ENCODE measurements around the gene FADD. TPM values are rescaled to one million over a fixed set of nuclear protein-coding genes. Genes with fewer than 3 reads are reported as not detected.

Gene FADD
- polyA plus RNA-seq, 1 donor (not counting 4 experiments of a cell fraction or from before 2014, with no cell fraction given), result 33.7 TPM

DNA sequence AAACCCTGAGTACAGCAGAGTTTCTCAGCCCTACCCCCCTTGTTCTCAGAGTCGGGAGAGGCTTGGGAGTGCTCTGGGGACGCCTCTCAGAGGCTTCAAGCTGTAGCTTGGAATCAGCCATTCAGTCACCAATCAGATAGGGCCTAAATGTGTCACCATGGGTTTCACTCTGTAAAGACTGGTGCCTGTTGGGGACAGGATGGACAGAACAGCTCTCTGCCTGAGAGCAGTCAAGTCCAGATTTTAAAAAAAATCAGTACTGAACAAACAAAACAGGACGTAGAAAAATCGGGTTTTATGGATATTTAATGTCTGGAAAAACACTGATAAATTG lies 1.3 kb downstream of the FADD start:
- H3K79me2 ChIP-seq (ENCODE audit: control insufficient read depth, insufficient read depth, low read length), result peaks cover 40% of the 10 kb centered on the region
- peak overlapping the region; percentile 72 to 88 (median 74) for H3K4me3 ChIP-seq (ENCODE audit: control insufficient read depth in 2 of 3, extremely low read depth in 1 of 3, insufficient read depth in 2 of 3, low read depth in 1 of 3, low read length in 3 of 3)
- H2AFZ ChIP-seq (ENCODE audit: control insufficient read depth, low read length), result no peak overlapping the region
- H3K9me3 ChIP-seq (ENCODE audit: control insufficient read depth, low read depth, low read length), result no peaks in the 10 kb centered on the region
- no peak for TF ChIP-seq EZH2 (IDR thresholded peaks at IDR 0.05; ENCODE audit: low read length)
- TF ChIP-seq, protein P1, sequence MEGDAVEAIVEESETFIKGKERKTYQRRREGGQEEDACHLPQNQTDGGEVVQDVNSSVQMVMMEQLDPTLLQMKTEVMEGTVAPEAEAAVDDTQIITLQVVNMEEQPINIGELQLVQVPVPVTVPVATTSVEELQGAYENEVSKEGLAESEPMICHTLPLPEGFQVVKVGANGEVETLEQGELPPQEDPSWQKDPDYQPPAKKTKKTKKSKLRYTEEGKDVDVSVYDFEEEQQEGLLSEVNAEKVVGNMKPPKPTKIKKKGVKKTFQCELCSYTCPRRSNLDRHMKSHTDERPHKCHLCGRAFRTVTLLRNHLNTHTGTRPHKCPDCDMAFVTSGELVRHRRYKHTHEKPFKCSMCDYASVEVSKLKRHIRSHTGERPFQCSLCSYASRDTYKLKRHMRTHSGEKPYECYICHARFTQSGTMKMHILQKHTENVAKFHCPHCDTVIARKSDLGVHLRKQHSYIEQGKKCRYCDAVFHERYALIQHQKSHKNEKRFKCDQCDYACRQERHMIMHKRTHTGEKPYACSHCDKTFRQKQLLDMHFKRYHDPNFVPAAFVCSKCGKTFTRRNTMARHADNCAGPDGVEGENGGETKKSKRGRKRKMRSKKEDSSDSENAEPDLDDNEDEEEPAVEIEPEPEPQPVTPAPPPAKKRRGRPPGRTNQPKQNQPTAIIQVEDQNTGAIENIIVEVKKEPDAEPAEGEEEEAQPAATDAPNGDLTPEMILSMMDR (optimal IDR thresholded peaks at IDR 0.05 in 1 of 3, IDR thresholded peaks at IDR 0.05 in 1 of 3, conservative IDR thresholded peaks at IDR 0.05 in 1 of 3; ENCODE audit: extremely low read depth in 1 of 3, insufficient read depth in 2 of 3, low read length in 3 of 3), result no peak
- DNase-seq (ENCODE audit: low read depth, low spot score), result no peak
- peaks cover 21% of the 10 kb centered on the region for H3K4me1 ChIP-seq (ENCODE audit: control insufficient read depth, extremely low read depth, insufficient read depth, low read length)
- peaks cover 4% of the 10 kb centered on the region for H3K9me1 ChIP-seq (ENCODE audit: control insufficient read depth, extremely low read depth, insufficient read depth, low read length)
- H3K4me2 ChIP-seq (ENCODE audit: control insufficient read depth, extremely low read depth, insufficient read depth, low read depth, low read length), result peak overlapping the region; percentile 71
- H3K27me3 ChIP-seq (ENCODE audit: control insufficient read depth, extremely low read depth, insufficient read depth, low read length), result no peaks in the 10 kb centered on the region
- H4K20me1 ChIP-seq (ENCODE audit: control insufficient read depth, extremely low read depth, insufficient read depth, low read length), result peaks cover 23% of the 10 kb centered on the region
- H3K9ac ChIP-seq (ENCODE audit: control insufficient read depth, extremely low read depth, insufficient read depth, low read length), result peak overlapping the region; percentile 88
- dilution Hi-C loops (cut with MboI; ENCODE audit: extremely low pct_ligation_motif_present, low sequenced_read_pairs), result no loop called here
- peaks cover 12 to 26% of the 10 kb centered on the region in 2 experiments for H3K36me3 ChIP-seq (ENCODE audit: control insufficient read depth in 2 of 2, extremely low read depth in 1 of 2, insufficient read depth in 2 of 2, low read length in 2 of 2)
- no peak for FAIRE-seq
- peak overlapping the region; percentile 88 for H3K27ac ChIP-seq (ENCODE audit: control insufficient read depth, insufficient read depth, low read length)

DNA sequence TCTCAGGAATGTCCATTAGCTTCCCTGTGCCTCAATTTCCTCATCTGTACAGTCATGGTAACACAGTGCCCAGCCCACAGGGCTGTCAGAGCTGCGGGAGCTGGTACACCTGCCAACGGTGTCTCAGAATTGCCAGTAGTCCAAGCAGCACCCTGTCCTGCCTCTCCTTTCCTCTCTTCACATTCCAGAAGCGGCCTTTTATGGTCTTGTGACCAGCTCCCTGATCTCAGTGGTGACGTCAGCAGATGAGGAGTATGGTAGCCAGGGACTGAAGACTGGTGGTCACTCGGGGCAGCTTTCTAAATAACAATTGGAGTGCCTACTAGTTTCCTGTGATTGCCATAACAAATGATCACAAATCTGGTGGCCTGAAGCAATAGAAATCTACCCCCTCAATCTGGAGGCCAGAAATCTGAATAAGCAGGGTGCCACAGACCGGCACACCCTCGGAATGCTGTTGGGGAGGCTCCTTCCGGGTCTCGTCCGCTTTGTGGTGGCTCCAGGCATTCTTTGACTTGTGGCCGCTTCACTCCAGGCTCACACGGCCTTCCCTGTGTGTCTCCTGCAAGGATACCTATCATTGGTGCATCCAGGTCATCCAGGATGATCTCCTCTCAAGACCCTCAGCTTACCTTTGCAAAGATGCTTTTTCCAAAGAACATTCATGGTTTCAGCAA lies 2.1 kb downstream of the FADD start:
- peaks cover 23% of the 10 kb centered on the region for H4K20me1 ChIP-seq (ENCODE audit: control insufficient read depth, extremely low read depth, insufficient read depth, low read length)
- H3K36me3 ChIP-seq (ENCODE audit: control insufficient read depth in 2 of 2, extremely low read depth in 1 of 2, insufficient read depth in 2 of 2, low read length in 2 of 2), result peaks cover 12 to 26% of the 10 kb centered on the region in 2 experiments
- no peak overlapping the region for H2AFZ ChIP-seq (ENCODE audit: control insufficient read depth, low read length)
- no peaks in the 10 kb centered on the region for H3K9me3 ChIP-seq (ENCODE audit: control insufficient read depth, low read depth, low read length)
- peak overlapping the region in 1 of 3 experiments; percentile 88 for H3K4me3 ChIP-seq (ENCODE audit: control insufficient read depth in 2 of 3, extremely low read depth in 1 of 3, insufficient read depth in 2 of 3, low read depth in 1 of 3, low read length in 3 of 3)
- FAIRE-seq (no peak), DNase-seq (ENCODE audit: low read depth, low spot score) (no peak)
- H3K4me2 ChIP-seq (ENCODE audit: control insufficient read depth, extremely low read depth, insufficient read depth, low read depth, low read length), result peak overlapping the region; percentile 71
- peak overlapping the region; percentile 18 for H3K9ac ChIP-seq (ENCODE audit: control insufficient read depth, extremely low read depth, insufficient read depth, low read length)
- H3K79me2 ChIP-seq (ENCODE audit: control insufficient read depth, insufficient read depth, low read length), result peaks cover 40% of the 10 kb centered on the region
- peak overlapping the region; percentile 88 for H3K27ac ChIP-seq (ENCODE audit: control insufficient read depth, insufficient read depth, low read length)
- TF ChIP-seq, protein P1 (optimal IDR thresholded peaks at IDR 0.05 in 1 of 3, IDR thresholded peaks at IDR 0.05 in 1 of 3, conservative IDR thresholded peaks at IDR 0.05 in 1 of 3; ENCODE audit: extremely low read depth in 1 of 3, insufficient read depth in 2 of 3, low read length in 3 of 3), result no peak
- TF ChIP-seq EZH2 (IDR thresholded peaks at IDR 0.05; ENCODE audit: low read length), result no peak
- peaks cover 20% of the 10 kb centered on the region for H3K4me1 ChIP-seq (ENCODE audit: control insufficient read depth, extremely low read depth, insufficient read depth, low read length)
- dilution Hi-C loops (cut with MboI; ENCODE audit: extremely low pct_ligation_motif_present, low sequenced_read_pairs), result no loop called here
- H3K27me3 ChIP-seq (ENCODE audit: control insufficient read depth, extremely low read depth, insufficient read depth, low read length), result no peaks in the 10 kb centered on the region
- H3K9me1 ChIP-seq (ENCODE audit: control insufficient read depth, extremely low read depth, insufficient read depth, low read length), result peaks cover 4% of the 10 kb centered on the region

Measured in keratinocyte (primary cell).